Measurements from ENCODE around the gene CPVL.

GRCh38 chr7:29158795-29159423 lies 12.6 kb upstream of the CPVL start:
- TF ChIP-seq YY1 (IDR thresholded peaks at IDR 0.05; ENCODE audit: insufficient read depth, insufficient read length) (no peak), ZNF274 (IDR thresholded peaks at IDR 0.05; ENCODE audit: low read depth, low read length) (no peak)
